Aorta (tissue), 5 donors: ENCODE measurements around the gene ZNF354C. TPM values are rescaled to one million over a fixed set of nuclear protein-coding genes. Genes with fewer than 3 reads are reported as not detected.

Experiments used
- ATAC-seq: fragments of 200-7000 bp; cut with Tn5 transposase; one replicate; pipeline ENCODE4 v1.9.1; 2022; ENCODE audit warnings: moderate library complexity; ENCODE audit not compliant: low FRiP score
- DNase-seq, 2 donors: peaks; one replicate each; pipeline ENCODE4 v3.0.0-alpha.2; 2020
- H3K27ac ChIP-seq, 2 donors: one replicate each; pipeline ENCODE4 v1.5.1; 2013; ENCODE audit warnings: low read length in 2 of 2, mild to moderate bottlenecking in 2 of 2, moderate library complexity in 2 of 2, control low read depth in 1 of 2, inconsistent platforms in 1 of 2, low read depth in 1 of 2
- H3K27me3 ChIP-seq, 2 donors: one replicate each; pipeline ENCODE4 v1.6.1; 2013; ENCODE audit warnings: control low read depth in 1 of 2, low read length in 1 of 2, mild to moderate bottlenecking in 1 of 2, moderate library complexity in 1 of 2; ENCODE audit not compliant: insufficient read depth in 2 of 2, control insufficient read depth in 1 of 2
- H3K36me3 ChIP-seq, 2 donors: one replicate each; pipeline ENCODE4 v1.6.1; 2013; ENCODE audit warnings: control low read depth in 1 of 2, low read length in 1 of 2, mild to moderate bottlenecking in 1 of 2; ENCODE audit not compliant: insufficient read depth in 2 of 2, control insufficient read depth in 1 of 2
- H3K4me1 ChIP-seq, 2 donors: one replicate each; pipeline ENCODE4 v1.6.1; 2013; ENCODE audit warnings: low read length in 2 of 2, control low read depth in 1 of 2, mild to moderate bottlenecking in 1 of 2, moderate library complexity in 1 of 2; ENCODE audit not compliant: insufficient read depth in 2 of 2, control insufficient read depth in 1 of 2
- H3K4me3 ChIP-seq, 2 donors: one replicate each; pipeline ENCODE4 v1.5.1; 2013; ENCODE audit warnings: low read length in 2 of 2, control low read depth in 1 of 2, mild to moderate bottlenecking in 1 of 2
- H3K9me3 ChIP-seq: one replicate; pipeline ENCODE4 v1.6.1; 2013; ENCODE audit warnings: mild to moderate bottlenecking, low read length; ENCODE audit not compliant: control insufficient read depth
- WGBS, 2 donors: extraction: QIAGEN DNeasy Blood & Tissue Kit; methylation state at CpG; one replicate each; pipeline ENCODE4 v1.1.7; 2013; 5-methylcytosine and 5-hydroxymethylcytosine counted together
- intact Hi-C, 2 donors: fragments of 100-400 bp; cut with DNase I; formaldehyde crosslinking; loops; one replicate each; pipeline versions ENCODE4 v1.14.2 to v1.15.0; 2022
- long read RNA-seq, 2 donors: library from polyadenylated mRNA; unstranded; transcript quantifications; one replicate each; pipeline ENCODE4 v2.0.0, GENCODE V29; 2020 to 2021
- polyA plus RNA-seq, 2 donors: library from polyadenylated mRNA; stranded (reverse); fragments of 200-250 nt; gene quantifications; one replicate each; pipeline ENCODE4 v1.2.3, GENCODE V29; 2013
- total RNA-seq, 2 donors: library from RNA; stranded (reverse); fragmentation: NEBNext Ultra II Directional; extraction: Animal tissue kit (Norgen Biotek cat#: 25700); gene quantifications; one replicate each; pipeline ENCODE4 v1.2.1, GENCODE V29; 2021
- donor health status: healthy with polysubstance abuse.
- donor health status: Bipolar disorder and iron deficiency.
- donor health status: DM: no; HTN: no; CAD: no.
- donor health status: DM: no; HTN: no; CAD: no.
- donor health status: DM: yes; HTN: yes; CAD: no.

The ZNF354C gene
- total RNA-seq (10 to 100 TPM in 1 of 2 donors, 1 to 10 TPM in 1; 6.3 to 10.2 TPM), polyA plus RNA-seq (1 to 10 TPM; 1.0 to 3.6 TPM)
- long read RNA-seq, donor 1, partial matches to known transcripts = 3 of 6 reads
- long read RNA-seq, donor 1, other reads (novel, unspliced or antisense) = 3 of 6 reads
- long read RNA-seq, donor 2, full-length matches to known transcripts = 3 of 7 reads
- long read RNA-seq, donor 2, partial matches to known transcripts = 0 of 7 reads
- long read RNA-seq, donor 2, other reads (novel, unspliced or antisense) = 4 of 7 reads

DNA sequence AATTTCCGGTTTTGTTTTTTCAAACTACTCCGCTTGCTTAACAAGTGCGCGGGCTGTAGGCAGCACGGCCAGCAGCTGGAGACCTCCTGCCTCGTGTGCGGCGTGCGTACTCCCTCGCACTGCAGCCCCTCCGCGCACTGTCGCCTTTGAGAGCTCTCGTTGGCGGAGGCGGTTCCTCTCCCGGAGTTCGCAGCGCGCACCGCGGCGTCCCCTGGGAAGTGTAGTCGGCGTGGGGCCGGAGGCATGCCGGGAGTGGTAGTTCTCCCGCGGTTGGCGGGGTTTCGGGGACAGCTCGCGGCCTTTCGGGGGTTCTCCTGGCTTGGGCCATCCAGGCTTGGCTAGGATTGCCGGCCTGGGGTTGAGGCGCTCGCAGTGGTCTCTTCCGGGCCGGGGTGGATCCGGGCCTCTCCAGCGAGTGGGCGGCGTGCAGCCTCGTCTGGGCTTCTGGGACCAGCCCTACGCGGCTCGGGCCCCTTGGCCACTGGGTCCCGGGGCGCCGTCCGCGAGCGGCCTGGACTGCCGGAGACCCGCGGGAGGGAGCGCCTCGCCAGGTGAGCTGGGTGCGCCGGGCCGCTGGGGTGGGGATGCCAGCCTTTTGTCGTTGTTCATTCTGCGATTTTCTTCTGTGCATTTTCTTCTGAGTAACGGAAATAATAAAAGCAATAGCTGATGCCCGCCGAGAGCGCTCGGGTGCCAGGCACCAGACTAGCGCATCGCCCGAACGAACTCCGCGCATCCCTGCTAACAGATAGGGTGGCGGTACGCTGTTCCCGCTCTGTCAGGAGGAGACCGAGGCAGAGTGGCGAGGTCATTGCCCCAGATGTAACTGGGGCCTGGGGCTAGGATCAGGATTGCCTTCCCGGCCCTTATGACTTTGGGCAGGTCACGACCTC is at the start of gene ZNF354C:
Gene ZNF354C (plus strand): TSS at position 258 of the 893 bp plus-strand sequence. CDS start 1,696 bp downstream, outside the sequence.
- intact Hi-C loops = loop anchor here (5.0 kb wide), 1 partner anchor 328 kb away; the partner anchor contains the start of gene ZNF354A (in 2 of the 2)
- Histone ChIP-seq H3K27me3 (no peaks in the 10 kb centered on the region), H3K4me3 (peak within 1 kb of the TSS; percentile 74), H3K27ac (peak within 1 kb of the TSS in 1 of 2 donors; percentile 66), H3K9me3 (peaks cover 2% of the 10 kb centered on the region), H3K36me3 (peaks cover 0 to 4% of the 10 kb centered on the region in 2 donors), H3K4me1 (no peaks in the 10 kb centered on the region)
- WGBS, 2 donors = 1% methylated on average over 78 to 81 of the region's 81 CpGs
- ATAC-seq = peak; percentile 95
- peak; percentile 92 to 97 for DNase-seq

DNA sequence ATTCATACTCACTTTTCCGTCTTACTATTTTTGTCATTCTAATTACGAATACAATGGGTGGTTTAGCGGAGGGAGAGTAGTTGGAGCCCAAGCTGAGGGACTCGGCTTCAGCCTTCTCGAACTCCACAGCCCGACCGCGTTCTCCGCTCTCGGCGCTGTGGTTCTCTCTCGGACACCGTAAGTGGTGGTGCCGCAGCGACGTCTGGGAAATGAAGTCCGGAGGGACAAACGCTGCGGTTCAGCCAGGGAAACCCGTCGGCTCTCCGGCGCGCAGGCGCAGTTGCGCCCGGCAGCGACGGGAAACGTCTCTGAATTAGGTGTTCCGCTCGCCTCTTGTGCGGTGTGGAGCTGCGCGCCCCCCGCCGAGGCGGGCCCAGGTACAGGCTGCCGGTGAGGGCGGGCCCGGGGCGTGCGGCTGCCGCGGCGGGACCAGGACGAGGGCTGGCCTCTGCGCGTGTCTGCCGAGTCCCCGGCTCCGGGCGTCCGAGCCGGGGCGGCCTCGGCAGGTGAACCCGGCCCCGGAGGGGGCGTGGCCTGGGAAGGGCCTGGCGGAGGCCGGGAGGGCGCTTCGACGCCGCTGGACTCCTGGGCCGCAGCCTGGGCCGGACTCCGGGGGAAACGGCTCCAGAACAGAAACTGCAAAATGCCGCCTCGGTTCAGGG is 36.5 kb upstream of the ZNF354C start, which contains the start of gene ZNF879:
Gene ZNF879 (plus strand): TSS at position 277 of the 662 bp plus-strand sequence. CDS start 1,201 bp downstream, outside the sequence.
- Histone ChIP-seq H3K36me3 (peaks cover 13 to 14% of the 10 kb centered on the region in 2 donors), H3K4me3 (peak within 1 kb of the TSS; percentile 86 to 99), H3K4me1 (no peaks in the 10 kb centered on the region), H3K27ac (peak within 1 kb of the TSS in 1 of 2 donors; percentile 88), H3K27me3 (no peaks in the 10 kb centered on the region), H3K9me3 (peaks cover 13% of the 10 kb centered on the region)
- 0 to 1% methylated on average over 66 to 72 of the region's 72 CpGs for WGBS, 2 donors
- ATAC-seq (peak; percentile 96), DNase-seq (peak; percentile 96 to 97)
- intact Hi-C loops = no loop called here

DNA sequence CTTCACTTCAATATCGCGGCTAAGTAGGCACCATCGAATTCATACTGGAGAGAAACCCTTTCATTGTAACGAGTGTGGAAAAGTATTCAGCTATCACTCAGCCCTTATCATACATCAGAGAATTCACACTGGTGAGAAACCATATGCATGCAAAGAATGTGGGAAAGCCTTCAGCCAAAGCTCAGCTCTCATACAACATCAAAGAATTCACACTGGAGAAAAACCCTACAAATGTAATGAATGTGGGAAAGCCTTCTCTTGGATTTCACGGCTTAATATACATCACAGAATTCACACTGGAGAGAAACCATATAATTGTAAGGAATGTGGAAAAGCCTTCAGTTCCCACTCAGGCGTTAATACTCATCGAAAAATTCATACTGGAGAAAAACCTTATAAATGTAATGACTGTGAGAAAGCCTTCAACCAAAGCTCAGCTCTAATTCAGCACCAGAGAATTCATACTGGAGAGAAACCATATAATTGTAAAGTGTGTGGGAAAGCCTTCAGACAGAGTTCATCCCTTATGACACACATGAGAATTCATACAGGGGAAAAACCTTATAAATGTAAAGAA is 27.1 kb upstream of the ZNF354C start:
- H3K36me3 ChIP-seq = peaks cover 20 to 32% of the 10 kb centered on the region in 2 donors
- ATAC-seq (no peak), DNase-seq (no peak)
- peaks cover 34% of the 10 kb centered on the region for H3K9me3 ChIP-seq
- H3K4me3 ChIP-seq = peak overlapping the region in 1 of 2 donors; percentile 2
- no peak overlapping the region for H3K27ac ChIP-seq
- WGBS, 2 donors = 98 to 99% methylated on average over 7 of the region's 7 CpGs
- intact Hi-C loops = no loop called here
- no peaks in the 10 kb centered on the region for H3K27me3 ChIP-seq
- no peaks in the 10 kb centered on the region for H3K4me1 ChIP-seq

DNA sequence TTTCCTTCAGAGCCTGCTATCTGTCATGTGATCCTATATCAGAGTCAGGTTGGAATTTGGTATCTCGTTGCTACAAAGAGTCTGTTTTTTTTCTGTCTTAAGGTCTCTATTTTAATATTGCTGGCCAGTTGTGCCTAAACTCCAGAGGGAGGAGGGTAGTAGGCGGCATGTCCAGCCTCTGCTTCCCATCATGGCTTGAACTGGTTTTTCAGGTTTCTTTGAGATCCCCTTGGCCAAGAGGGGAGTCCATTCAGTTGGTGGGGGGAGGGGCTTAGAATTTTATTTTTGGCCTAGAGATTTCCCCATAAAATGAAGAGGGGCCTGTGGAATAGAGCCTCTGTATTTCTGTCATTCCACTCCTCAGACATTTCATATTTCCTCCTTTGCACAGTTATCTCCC is 15.4 kb upstream of the ZNF354C start:
- no peak for ATAC-seq
- intact Hi-C loops = no loop called here
- no peak for DNase-seq
- no peaks in the 10 kb centered on the region for H3K27me3 ChIP-seq
- no peaks in the 10 kb centered on the region for H3K4me1 ChIP-seq
- H3K27ac ChIP-seq = no peak overlapping the region
- WGBS, 2 donors = 64 to 68% methylated on average over 2 of the region's 2 CpGs
- H3K36me3 ChIP-seq = no peaks in the 10 kb centered on the region
- H3K9me3 ChIP-seq = peaks cover 2% of the 10 kb centered on the region
- H3K4me3 ChIP-seq = no peak overlapping the region

DNA sequence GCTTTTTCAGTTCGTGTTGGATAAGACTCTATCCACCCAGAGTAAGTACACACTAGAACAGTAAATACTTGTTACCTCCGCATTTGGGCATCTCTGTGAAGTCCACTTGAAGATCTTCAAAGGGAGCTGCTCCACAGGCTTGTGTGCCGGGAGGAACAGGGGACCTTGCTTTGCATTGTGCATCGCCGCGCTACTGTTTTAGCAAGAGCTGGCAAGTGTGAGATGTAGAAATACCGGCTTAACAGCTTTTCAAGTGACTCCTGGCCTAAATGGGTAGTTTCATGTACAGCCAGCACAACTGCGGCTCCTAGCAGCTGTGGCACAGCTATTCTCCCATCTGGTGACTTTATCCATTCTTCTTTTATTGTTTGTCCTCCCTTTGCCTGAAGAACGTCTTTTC is 8.4 kb upstream of the ZNF354C start:
- H3K4me3 ChIP-seq = no peak overlapping the region
- H3K27me3 ChIP-seq = peaks cover 0 to 2% of the 10 kb centered on the region in 2 donors
- ATAC-seq = no peak
- no peak overlapping the region for H3K27ac ChIP-seq
- peaks cover 7% of the 10 kb centered on the region for H3K9me3 ChIP-seq
- 82 to 90% methylated on average over 9 of the region's 9 CpGs for WGBS, 2 donors
- no peak for DNase-seq
- intact Hi-C loops = no loop called here
- no peaks in the 10 kb centered on the region for H3K4me1 ChIP-seq
- H3K36me3 ChIP-seq = no peaks in the 10 kb centered on the region

DNA sequence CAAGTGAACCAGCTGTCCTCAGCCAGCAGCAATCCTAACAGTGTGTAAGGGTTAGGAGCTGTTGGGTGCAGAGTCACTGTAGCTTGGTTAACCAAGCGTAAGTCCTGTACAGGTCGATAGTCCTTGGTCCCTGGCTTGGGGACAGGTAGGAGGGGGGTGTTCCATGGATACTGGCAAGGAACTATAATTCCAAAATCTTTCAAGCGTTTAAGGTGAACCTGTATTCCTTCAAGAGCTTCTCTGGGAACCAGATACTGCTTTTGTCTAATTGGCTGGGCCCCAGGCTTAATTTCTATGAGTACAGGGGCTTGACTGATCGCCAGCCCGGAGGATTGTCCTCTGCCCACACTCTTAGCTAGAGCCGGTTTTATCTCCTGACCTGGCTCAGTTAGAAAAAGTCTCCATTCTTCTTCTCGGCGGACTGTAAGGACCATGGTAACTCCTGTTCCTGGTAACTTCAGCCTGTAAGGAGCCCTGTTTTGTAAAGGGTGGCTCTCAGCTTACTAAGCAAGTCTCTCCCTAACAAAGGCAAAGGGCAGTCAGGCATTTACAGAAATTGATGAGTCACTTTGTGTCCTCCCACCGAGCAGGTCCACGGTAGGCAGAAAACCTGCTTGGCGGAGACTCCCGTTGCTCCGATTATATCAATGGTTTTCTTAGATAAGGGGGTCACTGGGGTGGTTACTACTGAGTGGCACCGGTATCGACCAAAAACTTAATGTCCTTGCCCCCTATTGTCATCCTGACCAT is 6.0 kb upstream of the ZNF354C start:
- Histone ChIP-seq H3K4me1 (no peaks in the 10 kb centered on the region), H3K9me3 (peaks cover 5% of the 10 kb centered on the region), H3K4me3 (no peak overlapping the region), H3K27ac (no peak overlapping the region), H3K36me3 (no peaks in the 10 kb centered on the region), H3K27me3 (peaks cover 0 to 2% of the 10 kb centered on the region in 2 donors)
- intact Hi-C loops = no loop called here
- WGBS, 2 donors = 88% methylated on average over 15 of the region's 15 CpGs
- ATAC-seq (no peak), DNase-seq (no peak)

DNA sequence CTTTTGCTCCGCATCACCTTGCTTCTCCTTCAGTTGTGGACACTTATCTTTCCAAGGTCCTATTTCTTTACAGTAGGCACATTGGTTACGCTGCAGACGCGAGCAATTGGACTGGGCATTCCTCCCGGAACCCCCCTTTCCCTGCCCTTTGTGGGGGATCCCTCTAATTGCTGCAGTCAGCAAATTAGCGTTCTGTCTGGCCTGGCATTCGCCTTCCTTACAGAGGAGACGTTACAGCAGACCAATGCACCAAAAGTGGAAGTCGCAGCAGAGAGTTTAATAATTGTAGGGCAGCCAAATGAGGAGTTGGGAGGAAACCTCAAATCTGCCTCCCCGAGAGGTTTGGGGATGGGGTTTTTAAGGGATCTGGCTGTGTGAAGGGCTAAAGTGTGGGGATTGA is 5.3 kb upstream of the ZNF354C start:
- Histone ChIP-seq H3K4me1 (no peaks in the 10 kb centered on the region), H3K27me3 (peaks cover 0 to 2% of the 10 kb centered on the region in 2 donors), H3K36me3 (no peaks in the 10 kb centered on the region), H3K9me3 (peaks cover 5% of the 10 kb centered on the region), H3K4me3 (no peak overlapping the region), H3K27ac (no peak overlapping the region)
- intact Hi-C loops = no loop called here
- no peak for DNase-seq
- ATAC-seq = no peak
- 87 to 88% methylated on average over 10 of the region's 10 CpGs for WGBS, 2 donors

DNA sequence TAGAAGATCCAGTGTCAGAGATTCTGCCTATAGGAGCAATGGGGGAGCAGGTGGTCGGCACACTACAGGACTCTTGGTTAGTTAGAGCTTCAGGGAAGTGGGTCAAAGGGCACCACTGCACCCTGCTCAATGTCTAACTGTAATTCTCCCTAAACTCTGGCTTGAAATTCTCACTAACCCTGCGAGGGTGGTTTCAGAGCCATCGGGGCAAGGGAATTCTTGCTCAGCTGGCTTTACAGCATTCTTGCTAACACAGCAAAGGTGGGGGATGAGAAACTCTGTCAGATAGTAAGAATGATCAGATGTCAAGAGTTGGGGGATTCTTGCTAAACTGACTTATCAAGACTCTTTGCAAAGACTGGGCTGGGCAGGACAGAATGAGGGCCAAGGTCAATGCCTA is 4.7 kb upstream of the ZNF354C start:
- ATAC-seq = no peak
- Histone ChIP-seq H3K27ac (no peak overlapping the region), H3K36me3 (no peaks in the 10 kb centered on the region), H3K27me3 (peaks cover 0 to 2% of the 10 kb centered on the region in 2 donors), H3K9me3 (peaks cover 5% of the 10 kb centered on the region), H3K4me1 (no peaks in the 10 kb centered on the region), H3K4me3 (no peak overlapping the region)
- WGBS, 2 donors = 76 to 79% methylated on average over 3 of the region's 3 CpGs
- intact Hi-C loops = no loop called here
- DNase-seq = no peak
